K562 (cell line): ENCODE results near the gene KIF26A. TPM values are rescaled to one million over a fixed set of nuclear protein-coding genes. Genes with fewer than 3 reads are reported as not detected.

Experiments used
- ATAC-seq: fragments of 200-7000 bp; cut with Tn5 transposase; 3 replicates; pipeline ENCODE4 v1.9.1; 2020; ENCODE audit warnings: moderate library complexity
- BruUV-seq: library from RNA; stranded (reverse); fragments of 400-500 nt; replicated peaks from 2 replicates; lab custom pipeline; 2021; lab: Mats Ljungman, UMichigan
- CTCF ChIA-PET: fragments of 300-600 bp; formaldehyde crosslinking; extraction: SDS; loops from one replicate; lab custom pipeline; 2021; ENCODE audit warnings: low intra/inter-chr PET ratio; lab: Yijun Ruan, JAX
- POLR2A ChIA-PET: fragments of 300-600, 350-650 bp; sonication (Branson Sonifier 250); formaldehyde crosslinking; extraction: SDS; loops from one replicate; lab custom pipeline; 2021; ENCODE audit warnings: antibody characterized with exemption, inconsistent platforms; lab: Yijun Ruan, JAX
- DNase-seq, 4 experiments: peaks; one replicate each; pipeline versions ENCODE4 v3.0.0 to v3.0.0-alpha.2; 2011 to 2018; ENCODE audit warnings: low spot score in 3 of 4, mixed read lengths in 3 of 4; ENCODE audit errors: extremely low read depth in 1 of 4
- FAIRE-seq: peaks from 2 replicates; lab custom pipeline; 2011; peaks lifted over from hg19 to GRCh38; lab: Jason Lieb, UNC
- H2AFZ ChIP-seq: 2 replicates; pipeline ENCODE4 v1.6.0; 2011; ENCODE audit warnings: low read depth, low read length, control low read depth, inconsistent platforms
- H3K27ac ChIP-seq: fragments of 200-600 bp; 3 replicates; pipeline ENCODE4 v1.8.0; 2011; ENCODE audit warnings: low read depth, mild to moderate bottlenecking, control low read depth, inconsistent platforms, low read length, moderate library complexity, mixed read lengths; ENCODE audit errors: extremely low read depth
- H3K27me3 ChIP-seq, 2 experiments: fragments of 300-600 bp in 1 of 2; 2 replicates in 1 of 2; 3 replicates in 1 of 2; pipeline versions ENCODE4 v1.6.0 to v1.8.0; 2011; ENCODE audit warnings: inconsistent platforms in 2 of 2, low read length in 2 of 2, mild to moderate bottlenecking in 1 of 2, mixed read lengths in 1 of 2, moderate library complexity in 1 of 2; ENCODE audit not compliant: control insufficient read depth in 2 of 2, insufficient read depth in 2 of 2
- H3K36me3 ChIP-seq: fragments of 300-600 bp; 3 replicates; pipeline ENCODE4 v1.8.0; 2011; ENCODE audit warnings: mild to moderate bottlenecking, low read length, inconsistent platforms; ENCODE audit not compliant: control insufficient read depth, insufficient read depth
- H3K4me1 ChIP-seq, 2 experiments: fragments of 200-600 bp in 1 of 2; replicated peaks in 1 of 2; 2 replicates in 1 of 2; 3 replicates in 1 of 2; pipeline versions ENCODE4 v1.5.1 to v1.8.0; 2011; ENCODE audit warnings: inconsistent platforms in 2 of 2, low read length in 2 of 2, mild to moderate bottlenecking in 1 of 2, mixed read lengths in 1 of 2, moderate library complexity in 1 of 2; ENCODE audit not compliant: control insufficient read depth in 2 of 2, insufficient read depth in 2 of 2
- H3K4me2 ChIP-seq: 2 replicates; pipeline ENCODE4 v1.6.1; 2011; ENCODE audit warnings: low read length, control low read depth, inconsistent platforms, mixed read lengths; ENCODE audit not compliant: insufficient read depth
- H3K4me3 ChIP-seq: fragments of 200-600 bp; sonication (generic), shearing (Covaris generic); 2 replicates; pipeline ENCODE4 v1.5.1; 2016; ENCODE audit warnings: control low read depth, inconsistent platforms
- H3K79me2 ChIP-seq: fragments of 200-600 bp; 3 replicates; pipeline ENCODE4 v1.8.0; 2011; ENCODE audit warnings: low read length, inconsistent platforms; ENCODE audit not compliant: control insufficient read depth, insufficient read depth
- H3K9ac ChIP-seq, 2 experiments: 2 replicates each; pipeline versions ENCODE4 v1.6.0 to v1.6.1; 2011; ENCODE audit warnings: low read depth in 2 of 2, low read length in 2 of 2, control low read depth in 1 of 2, inconsistent platforms in 1 of 2, mild to moderate bottlenecking in 1 of 2, mixed read lengths in 1 of 2; ENCODE audit not compliant: insufficient read depth in 1 of 2
- H3K9me1 ChIP-seq: one replicate; pipeline ENCODE4 v1.6.0; 2011; ENCODE audit warnings: inconsistent platforms, mild to moderate bottlenecking, low read length, moderate library complexity; ENCODE audit not compliant: control insufficient read depth, insufficient read depth
- H3K9me3 ChIP-seq: replicated peaks from 2 replicates; pipeline ENCODE4 v1.5.1; 2011; ENCODE audit warnings: low read depth, low read length, inconsistent platforms; ENCODE audit not compliant: control insufficient read depth, insufficient read depth
- H4K20me1 ChIP-seq: replicated peaks from 2 replicates; pipeline ENCODE4 v1.6.1; 2011; ENCODE audit warnings: low read length, inconsistent platforms, mixed read lengths; ENCODE audit not compliant: control insufficient read depth, insufficient read depth
- BACH1 ChIP-seq: fragments of 200-800 bp; sonication (Bioruptor generic); IDR thresholded peaks from 2 replicates; pipeline ENCODE4 v1.6.1; 2016; ENCODE audit warnings: missing genetic modification characterization, missing compliant biosample characterization
- ETV5 ChIP-seq: sonication (generic); formaldehyde crosslinking; IDR thresholded peaks from 2 replicates; pipeline ENCODE4 v1.4.0; 2020; ENCODE audit warnings: low read depth, mild to moderate bottlenecking, missing genetic modification reagents
- FOXA1 ChIP-seq: fragments of 450-650 bp; IDR thresholded peaks from 2 replicates; pipeline ENCODE4 v1.6.1; 2016; ENCODE audit warnings: mild to moderate bottlenecking, borderline replicate concordance
- SIX5 ChIP-seq, 2 experiments: IDR thresholded peaks; 2 replicates each; pipeline ENCODE4 v1.6.1; 2011; ENCODE audit warnings: low read length in 2 of 2, borderline replicate concordance in 1 of 2, low read depth in 1 of 2, mild to moderate bottlenecking in 1 of 2, moderate library complexity in 1 of 2; ENCODE audit not compliant: insufficient read depth in 1 of 2
- ZNF253 ChIP-seq: fragments of 250-450 bp; sonication (Bioruptor Pico); conservative IDR thresholded peaks from 2 replicates; pipeline ENCODE4 v1.6.1; 2021; ENCODE audit warnings: mild to moderate bottlenecking
- ZNF717 ChIP-seq: fragments of 250-450 bp; sonication (Bioruptor Pico); IDR thresholded peaks from 2 replicates; pipeline ENCODE4 v1.5.0; 2021
- WGBS: fragments of 100-300 bp; shearing (Covaris generic); methylation state at CpG from one replicate; pipeline ENCODE4 v1.1.6; 2016; ENCODE audit warnings: low coverage, mixed read lengths; ENCODE audit not compliant: insufficient coverage; ENCODE audit errors: missing lambda C conversion rate; 5-methylcytosine and 5-hydroxymethylcytosine counted together
- in situ Hi-C: fragments of 300-500 bp; cut with MboI; formaldehyde crosslinking; loops from 4 replicates; pipeline ENCODE4 v1.15.0; 2018; ENCODE audit warnings: inconsistent platforms, mixed read lengths
- intact Hi-C: fragments of 100-400 bp; cut with micrococcal nuclease; formaldehyde crosslinking; loops from 2 replicates; pipeline ENCODE4 v1.14.2; 2022
- polyA plus RNA-seq, 8 experiments: library from polyadenylated mRNA; depleted of rRNA in 4 of 8; stranded (reverse) in 5 of 8; unstranded in 3 of 8; fragments of >200 nt; fragmentation: Nextera tagmentation in 2 of 8; fragmentation: Illumina TruSeq in 1 of 8; extraction: Ambion mirVana in 2 of 8; extraction: Trizol in 1 of 8; gene quantifications; 2 replicates each; pipeline versions ENCODE4 v1.2.1 to v1.2.3, GENCODE V29; 2011 to 2014; ENCODE audit warnings: inconsistent platforms in 1 of 8, missing spikeins in 1 of 8
- total RNA-seq, 7 experiments: library from RNA; depleted of rRNA in 6 of 7; stranded (reverse); fragments of >200 nt in 6 of 7; fragmentation: Illumina TruSeq in 2 of 7; extraction: Trizol in 2 of 7; gene quantifications; 2 replicates each; pipeline versions ENCODE4 v1.2.1 to v1.2.3, GENCODE V29; 2011 to 2021; ENCODE audit warnings: low replicate concordance in 1 of 7
- TF ChIP-seq, protein P1 (sequence below): sonication (generic); formaldehyde crosslinking; IDR thresholded peaks from 2 replicates; pipeline ENCODE4 v1.8.0; 2022; ENCODE audit warnings: mild to moderate bottlenecking, missing genetic modification reagents
- TF ChIP-seq, protein P2 (sequence below): fragments of 250-450 bp; sonication (Bioruptor Pico); IDR thresholded peaks from 2 replicates; pipeline ENCODE4 v1.4.0; 2020; ENCODE audit warnings: borderline replicate concordance
- TF ChIP-seq, protein P3 (sequence below): sonication (generic); formaldehyde crosslinking; IDR thresholded peaks from 2 replicates; pipeline ENCODE4 v1.8.0; 2023; ENCODE audit warnings: missing genetic modification reagents, mild to moderate bottlenecking, borderline replicate concordance

KIF26A gene
- total and polyA plus RNA-seq, 9 of the 15 experiments (the other 6 are each of a cell fraction or from before 2014, with no cell fraction given): 0.04 TPM; not detected in 8

DNA sequence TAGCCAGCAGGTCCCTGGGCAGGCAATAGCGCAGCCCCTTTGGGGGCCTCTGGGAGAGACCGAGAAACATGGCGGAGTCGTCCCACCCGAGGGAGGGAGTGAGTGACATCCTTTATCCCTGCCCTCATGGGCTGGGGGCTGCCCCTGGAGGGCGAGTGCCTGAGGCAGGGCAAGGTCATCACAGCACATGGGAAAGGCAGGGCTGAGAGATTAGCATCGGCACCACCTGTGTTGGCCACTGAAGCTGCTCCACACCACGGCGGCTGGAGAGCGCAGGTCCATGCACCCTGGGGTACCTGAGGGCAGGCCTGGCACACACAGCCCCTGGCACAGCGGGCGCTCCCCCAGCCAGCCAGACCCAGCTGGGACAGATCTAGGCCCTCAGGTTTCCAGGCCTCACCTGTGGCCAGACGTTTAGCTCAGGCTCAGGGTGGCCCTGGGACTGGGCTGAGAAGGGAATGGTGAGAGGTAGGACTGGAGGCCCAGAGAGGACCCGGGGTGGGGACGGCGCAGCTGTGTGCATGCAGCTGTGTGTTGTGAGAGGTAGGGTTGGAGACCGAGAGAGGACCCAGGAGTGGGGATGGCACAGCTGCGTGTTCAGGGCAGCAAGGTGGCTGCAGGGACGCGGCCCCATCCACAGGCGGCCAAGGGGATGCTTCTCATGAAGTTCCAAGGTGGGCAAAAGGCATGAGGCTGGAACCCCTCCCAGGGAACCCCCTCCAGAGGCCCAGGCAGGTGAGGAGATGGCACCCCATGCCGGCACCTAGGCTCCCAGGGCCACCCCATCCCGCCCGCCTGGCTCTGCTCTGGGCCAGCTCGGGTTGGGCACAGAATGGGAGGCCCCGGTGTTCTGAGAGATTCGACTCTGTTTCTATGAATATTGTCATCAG is 74.1 kb downstream of the KIF26A start:
- H3K9me1 ChIP-seq: no peaks in the 10 kb centered on the region
- no peak overlapping the region for H3K9ac ChIP-seq
- no peak overlapping the region for H3K4me3 ChIP-seq
- no peak for DNase-seq
- FAIRE-seq: no peak
- peaks cover 0 to 11% of the 10 kb centered on the region in 2 experiments; a peak in 2 of 5 replicates for H3K27me3 ChIP-seq
- H3K36me3 ChIP-seq: no peaks in the 10 kb centered on the region
- ATAC-seq: no peak
- H4K20me1 ChIP-seq: no peaks in the 10 kb centered on the region
- CTCF ChIA-PET: no interaction called here
- no peak overlapping the region for H3K4me2 ChIP-seq
- intact Hi-C loops: no loop called here
- H3K27ac ChIP-seq: no peak overlapping the region
- POLR2A ChIA-PET: no interaction called here
- in situ Hi-C loops: no loop called here
- no peaks in the 10 kb centered on the region; a peak in 1 of 5 replicates for H3K4me1 ChIP-seq
- under 1% methylated on average over 18 of the region's 27 CpGs for WGBS
- H3K9me3 ChIP-seq: no peaks in the 10 kb centered on the region
- no peaks in the 10 kb centered on the region for H3K79me2 ChIP-seq
- H2AFZ ChIP-seq: no peak overlapping the region
- no TSS peak for BruUV-seq
- no peak for TF ChIP-seq BACH1 (tag)
- TF ChIP-seq, protein P1, sequence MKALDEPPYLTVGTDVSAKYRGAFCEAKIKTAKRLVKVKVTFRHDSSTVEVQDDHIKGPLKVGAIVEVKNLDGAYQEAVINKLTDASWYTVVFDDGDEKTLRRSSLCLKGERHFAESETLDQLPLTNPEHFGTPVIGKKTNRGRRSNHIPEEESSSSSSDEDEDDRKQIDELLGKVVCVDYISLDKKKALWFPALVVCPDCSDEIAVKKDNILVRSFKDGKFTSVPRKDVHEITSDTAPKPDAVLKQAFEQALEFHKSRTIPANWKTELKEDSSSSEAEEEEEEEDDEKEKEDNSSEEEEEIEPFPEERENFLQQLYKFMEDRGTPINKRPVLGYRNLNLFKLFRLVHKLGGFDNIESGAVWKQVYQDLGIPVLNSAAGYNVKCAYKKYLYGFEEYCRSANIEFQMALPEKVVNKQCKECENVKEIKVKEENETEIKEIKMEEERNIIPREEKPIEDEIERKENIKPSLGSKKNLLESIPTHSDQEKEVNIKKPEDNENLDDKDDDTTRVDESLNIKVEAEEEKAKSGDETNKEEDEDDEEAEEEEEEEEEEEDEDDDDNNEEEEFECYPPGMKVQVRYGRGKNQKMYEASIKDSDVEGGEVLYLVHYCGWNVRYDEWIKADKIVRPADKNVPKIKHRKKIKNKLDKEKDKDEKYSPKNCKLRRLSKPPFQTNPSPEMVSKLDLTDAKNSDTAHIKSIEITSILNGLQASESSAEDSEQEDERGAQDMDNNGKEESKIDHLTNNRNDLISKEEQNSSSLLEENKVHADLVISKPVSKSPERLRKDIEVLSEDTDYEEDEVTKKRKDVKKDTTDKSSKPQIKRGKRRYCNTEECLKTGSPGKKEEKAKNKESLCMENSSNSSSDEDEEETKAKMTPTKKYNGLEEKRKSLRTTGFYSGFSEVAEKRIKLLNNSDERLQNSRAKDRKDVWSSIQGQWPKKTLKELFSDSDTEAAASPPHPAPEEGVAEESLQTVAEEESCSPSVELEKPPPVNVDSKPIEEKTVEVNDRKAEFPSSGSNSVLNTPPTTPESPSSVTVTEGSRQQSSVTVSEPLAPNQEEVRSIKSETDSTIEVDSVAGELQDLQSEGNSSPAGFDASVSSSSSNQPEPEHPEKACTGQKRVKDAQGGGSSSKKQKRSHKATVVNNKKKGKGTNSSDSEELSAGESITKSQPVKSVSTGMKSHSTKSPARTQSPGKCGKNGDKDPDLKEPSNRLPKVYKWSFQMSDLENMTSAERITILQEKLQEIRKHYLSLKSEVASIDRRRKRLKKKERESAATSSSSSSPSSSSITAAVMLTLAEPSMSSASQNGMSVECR (CRISPR knock-in tag): no peak
- no peak for TF ChIP-seq FOXA1
- TF ChIP-seq ETV5: no peak
- TF ChIP-seq SIX5 (IDR thresholded peaks at IDR 0.05; ENCODE audit: borderline replicate concordance in 1 of 2, insufficient read depth in 1 of 2, low read depth in 1 of 2, low read length in 2 of 2): no peak
- no peak for TF ChIP-seq ZNF717 (CRISPR knock-in tag)
- TF ChIP-seq, protein P2, sequence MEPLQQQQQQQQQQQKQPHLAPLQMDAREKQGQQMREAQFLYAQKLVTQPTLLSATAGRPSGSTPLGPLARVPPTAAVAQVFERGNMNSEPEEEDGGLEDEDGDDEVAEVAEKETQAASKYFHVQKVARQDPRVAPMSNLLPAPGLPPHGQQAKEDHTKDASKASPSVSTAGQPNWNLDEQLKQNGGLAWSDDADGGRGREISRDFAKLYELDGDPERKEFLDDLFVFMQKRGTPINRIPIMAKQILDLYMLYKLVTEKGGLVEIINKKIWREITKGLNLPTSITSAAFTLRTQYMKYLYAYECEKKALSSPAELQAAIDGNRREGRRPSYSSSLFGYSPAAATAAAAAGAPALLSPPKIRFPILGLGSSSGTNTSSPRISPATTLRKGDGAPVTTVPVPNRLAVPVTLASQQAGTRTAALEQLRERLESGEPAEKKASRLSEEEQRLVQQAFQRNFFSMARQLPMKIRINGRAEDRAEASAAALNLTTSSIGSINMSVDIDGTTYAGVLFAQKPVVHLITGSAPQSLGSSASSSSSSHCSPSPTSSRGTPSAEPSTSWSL (CRISPR knock-in tag): no peak
- TF ChIP-seq, protein P3, sequence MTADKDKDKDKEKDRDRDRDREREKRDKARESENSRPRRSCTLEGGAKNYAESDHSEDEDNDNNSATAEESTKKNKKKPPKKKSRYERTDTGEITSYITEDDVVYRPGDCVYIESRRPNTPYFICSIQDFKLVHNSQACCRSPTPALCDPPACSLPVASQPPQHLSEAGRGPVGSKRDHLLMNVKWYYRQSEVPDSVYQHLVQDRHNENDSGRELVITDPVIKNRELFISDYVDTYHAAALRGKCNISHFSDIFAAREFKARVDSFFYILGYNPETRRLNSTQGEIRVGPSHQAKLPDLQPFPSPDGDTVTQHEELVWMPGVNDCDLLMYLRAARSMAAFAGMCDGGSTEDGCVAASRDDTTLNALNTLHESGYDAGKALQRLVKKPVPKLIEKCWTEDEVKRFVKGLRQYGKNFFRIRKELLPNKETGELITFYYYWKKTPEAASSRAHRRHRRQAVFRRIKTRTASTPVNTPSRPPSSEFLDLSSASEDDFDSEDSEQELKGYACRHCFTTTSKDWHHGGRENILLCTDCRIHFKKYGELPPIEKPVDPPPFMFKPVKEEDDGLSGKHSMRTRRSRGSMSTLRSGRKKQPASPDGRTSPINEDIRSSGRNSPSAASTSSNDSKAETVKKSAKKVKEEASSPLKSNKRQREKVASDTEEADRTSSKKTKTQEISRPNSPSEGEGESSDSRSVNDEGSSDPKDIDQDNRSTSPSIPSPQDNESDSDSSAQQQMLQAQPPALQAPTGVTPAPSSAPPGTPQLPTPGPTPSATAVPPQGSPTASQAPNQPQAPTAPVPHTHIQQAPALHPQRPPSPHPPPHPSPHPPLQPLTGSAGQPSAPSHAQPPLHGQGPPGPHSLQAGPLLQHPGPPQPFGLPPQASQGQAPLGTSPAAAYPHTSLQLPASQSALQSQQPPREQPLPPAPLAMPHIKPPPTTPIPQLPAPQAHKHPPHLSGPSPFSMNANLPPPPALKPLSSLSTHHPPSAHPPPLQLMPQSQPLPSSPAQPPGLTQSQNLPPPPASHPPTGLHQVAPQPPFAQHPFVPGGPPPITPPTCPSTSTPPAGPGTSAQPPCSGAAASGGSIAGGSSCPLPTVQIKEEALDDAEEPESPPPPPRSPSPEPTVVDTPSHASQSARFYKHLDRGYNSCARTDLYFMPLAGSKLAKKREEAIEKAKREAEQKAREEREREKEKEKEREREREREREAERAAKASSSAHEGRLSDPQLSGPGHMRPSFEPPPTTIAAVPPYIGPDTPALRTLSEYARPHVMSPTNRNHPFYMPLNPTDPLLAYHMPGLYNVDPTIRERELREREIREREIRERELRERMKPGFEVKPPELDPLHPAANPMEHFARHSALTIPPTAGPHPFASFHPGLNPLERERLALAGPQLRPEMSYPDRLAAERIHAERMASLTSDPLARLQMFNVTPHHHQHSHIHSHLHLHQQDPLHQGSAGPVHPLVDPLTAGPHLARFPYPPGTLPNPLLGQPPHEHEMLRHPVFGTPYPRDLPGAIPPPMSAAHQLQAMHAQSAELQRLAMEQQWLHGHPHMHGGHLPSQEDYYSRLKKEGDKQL (CRISPR knock-in tag): no peak
- no peak for TF ChIP-seq ZNF253
